ENCODE results near the gene NEUROD2. TPM values are rescaled to one million over a fixed set of nuclear protein-coding genes. Genes with fewer than 3 reads are reported as not detected.

The NEUROD2 gene
- total RNA-seq, 1 donor from 2014 or later, result not detected

Other genes starting within 250 kb of the NEUROD2 start
- 27.1 TPM for gene FBXL20, start 206.3 kb downstream of the NEUROD2 start, total RNA-seq
- 11.8 TPM for gene MED1, start 156.7 kb downstream of the NEUROD2 start, total RNA-seq
- 25.2 TPM for gene CDK12, start 146.4 kb downstream of the NEUROD2 start, total RNA-seq
- 2.4 TPM for gene PPP1R1B, start 19.0 kb upstream of the NEUROD2 start, total RNA-seq
- 87.6 TPM for gene STARD3, start 29.2 kb upstream of the NEUROD2 start, total RNA-seq
- gene TCAP, start 57.4 kb upstream of the NEUROD2 start, total RNA-seq, result not detected
- gene PNMT, start 60.5 kb upstream of the NEUROD2 start, total RNA-seq, result 5.1 TPM
- gene PGAP3, start 80.1 kb upstream of the NEUROD2 start, total RNA-seq, result 29.5 TPM
- 124 TPM for gene ERBB2, start 92.1 kb upstream of the NEUROD2 start, total RNA-seq
- gene MIEN1, start 122.6 kb upstream of the NEUROD2 start, total RNA-seq, result 64.2 TPM
- gene GRB7, start 130.0 kb upstream of the NEUROD2 start, total RNA-seq, result 1.6 TPM